Measurements from ENCODE around the gene COPA.

- no peak for TF ChIP-seq CTCF (IDR thresholded peaks at IDR 0.05)
- no peak for TF ChIP-seq SIN3A (IDR thresholded peaks at IDR 0.05; ENCODE audit: borderline replicate concordance, insufficient read depth, low read depth, low read length)
Observed at GRCh38 chr1:160362168-160362957, 19.3 kb upstream of the COPA start.

Measured in Panc1 (cell line).